HFFc6 (cell line): ENCODE results near the gene MOAP1. TPM values are rescaled to one million over a fixed set of nuclear protein-coding genes. Genes with fewer than 3 reads are reported as not detected.
A peak's percentile ranks its signal among the peaks of the same experiment; 100 is the strongest.
"Not testable (repeated sequence)": the region's sequence is repeated elsewhere in the genome, so short reads cannot be mapped to it uniquely, and the experiment has no call there.

Experiments used
- DNase-seq: peaks from one replicate; pipeline ENCODE4 v3.0.0-alpha.2; 2018
- H3K27ac Mint-ChIP-seq: 2 replicates; pipeline ENCODE4 v1.8.0; 2020; ENCODE audit warnings: mild to moderate bottlenecking, mixed read lengths
- H3K27me3 Mint-ChIP-seq: 2 replicates; pipeline ENCODE4 v1.8.0; 2021; ENCODE audit warnings: mild to moderate bottlenecking, moderate library complexity, mixed read lengths; ENCODE audit not compliant: insufficient read depth
- H3K36me3 Mint-ChIP-seq: 2 replicates; pipeline ENCODE4 v1.8.0; 2021; ENCODE audit warnings: low read depth, mixed read lengths
- H3K4me1 Mint-ChIP-seq: 2 replicates; pipeline ENCODE4 v1.8.0; 2020; ENCODE audit warnings: low read depth, mixed read lengths
- H3K4me3 Mint-ChIP-seq: 2 replicates; pipeline ENCODE4 v1.8.0; 2020; ENCODE audit warnings: mild to moderate bottlenecking, moderate library complexity, mixed read lengths
- H3K9me3 Mint-ChIP-seq: 2 replicates; pipeline ENCODE4 v1.8.0; 2020; ENCODE audit warnings: mild to moderate bottlenecking, mixed read lengths
- total RNA-seq, 6 experiments: library from RNA; stranded (reverse); fragmentation: NEBNext Ultra II Directional; extraction: Animal tissue kit (Norgen Biotek cat#: 25700); gene quantifications; 2 replicates in 1 of 6; 3 replicates in 5 of 6; pipeline ENCODE4 v1.2.3, GENCODE V29; 2021
- TF ChIP-seq, protein P1 (sequence below): fragments of 200-600 bp; sonication (generic); IDR thresholded peaks from 2 replicates; pipeline ENCODE4 v1.5.0; 2021; ENCODE audit warnings: antibody characterized with exemption, mild to moderate bottlenecking

The MOAP1 gene
- total RNA-seq, 6 experiments from 2014 or later = 12.2 to 20.4 (median 14.2) TPM

DNA sequence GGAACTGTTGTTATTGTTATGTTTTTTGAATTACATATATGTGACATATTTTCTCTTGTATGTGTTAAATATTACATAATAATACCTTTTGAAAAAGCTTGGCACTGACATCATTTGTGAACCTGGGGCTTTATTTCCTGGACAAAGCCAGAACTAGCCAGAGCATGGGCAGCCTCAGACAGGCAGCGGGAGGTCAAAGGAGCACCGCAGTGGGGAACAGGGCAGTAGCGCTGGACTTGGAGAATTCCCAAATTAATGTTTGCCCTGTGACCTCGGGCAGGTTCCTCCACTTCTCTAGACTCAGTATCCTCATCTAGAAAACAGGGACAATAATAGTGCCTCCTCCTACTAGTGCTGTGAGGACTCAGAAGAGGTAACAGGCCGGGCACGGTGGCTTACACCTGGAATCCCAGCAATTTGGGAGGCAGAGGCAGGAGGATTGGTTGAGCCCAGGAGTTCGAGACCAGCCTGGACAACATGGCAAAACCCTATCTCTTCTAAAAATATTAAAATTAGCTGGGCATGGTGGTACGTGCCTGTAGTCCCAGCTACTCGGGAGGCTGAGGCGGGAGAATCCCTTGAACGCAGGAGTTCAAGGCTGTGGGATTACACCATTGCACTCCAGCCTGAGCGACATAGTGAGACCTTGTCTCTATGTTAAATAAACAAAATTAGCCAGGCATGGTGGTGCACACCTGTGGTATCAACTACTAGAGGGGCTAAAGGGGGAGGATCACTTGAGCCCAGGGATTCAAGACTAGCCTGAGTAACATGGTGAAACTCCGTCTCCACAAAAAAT is 41.6 kb downstream of the MOAP1 start:
- Mint-ChIP-seq H3K27ac (no peak overlapping the region), H3K9me3 (no peaks in the 10 kb centered on the region), H3K27me3 (peaks cover 5% of the 10 kb centered on the region; the same call in 1 of the 2 replicates), H3K4me1 (peaks cover 6% of the 10 kb centered on the region), H3K4me3 (no peak overlapping the region), H3K36me3 (no peaks in the 10 kb centered on the region)
- no peak for DNase-seq
- TF ChIP-seq, protein P1, sequence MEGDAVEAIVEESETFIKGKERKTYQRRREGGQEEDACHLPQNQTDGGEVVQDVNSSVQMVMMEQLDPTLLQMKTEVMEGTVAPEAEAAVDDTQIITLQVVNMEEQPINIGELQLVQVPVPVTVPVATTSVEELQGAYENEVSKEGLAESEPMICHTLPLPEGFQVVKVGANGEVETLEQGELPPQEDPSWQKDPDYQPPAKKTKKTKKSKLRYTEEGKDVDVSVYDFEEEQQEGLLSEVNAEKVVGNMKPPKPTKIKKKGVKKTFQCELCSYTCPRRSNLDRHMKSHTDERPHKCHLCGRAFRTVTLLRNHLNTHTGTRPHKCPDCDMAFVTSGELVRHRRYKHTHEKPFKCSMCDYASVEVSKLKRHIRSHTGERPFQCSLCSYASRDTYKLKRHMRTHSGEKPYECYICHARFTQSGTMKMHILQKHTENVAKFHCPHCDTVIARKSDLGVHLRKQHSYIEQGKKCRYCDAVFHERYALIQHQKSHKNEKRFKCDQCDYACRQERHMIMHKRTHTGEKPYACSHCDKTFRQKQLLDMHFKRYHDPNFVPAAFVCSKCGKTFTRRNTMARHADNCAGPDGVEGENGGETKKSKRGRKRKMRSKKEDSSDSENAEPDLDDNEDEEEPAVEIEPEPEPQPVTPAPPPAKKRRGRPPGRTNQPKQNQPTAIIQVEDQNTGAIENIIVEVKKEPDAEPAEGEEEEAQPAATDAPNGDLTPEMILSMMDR = no peak

DNA sequence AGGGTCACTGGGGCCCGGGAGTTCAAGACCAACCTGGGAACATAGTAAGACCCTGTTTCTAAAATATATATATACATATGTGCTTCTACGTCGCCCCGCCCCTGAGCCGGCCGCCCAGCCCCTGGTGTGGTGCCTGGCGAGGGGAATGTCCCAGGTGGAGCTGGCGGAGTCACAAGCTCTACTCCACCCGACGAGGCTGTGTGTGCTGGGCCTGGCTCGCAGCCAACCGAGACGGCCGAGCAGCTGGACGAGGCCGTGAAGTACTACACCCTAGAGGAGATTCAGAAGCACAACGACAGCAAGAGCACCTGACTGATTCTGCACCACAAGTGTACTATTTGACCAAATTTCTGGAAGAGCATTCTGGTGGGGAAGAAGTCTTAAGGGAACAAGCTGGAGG is 46.8 kb downstream of the MOAP1 start:
- no peak overlapping the region for H3K4me3 Mint-ChIP-seq
- H3K36me3 Mint-ChIP-seq = no peaks in the 10 kb centered on the region
- TF ChIP-seq, protein P1 = no peak
- H3K4me1 Mint-ChIP-seq = peaks cover 11% of the 10 kb centered on the region
- no peaks in the 10 kb centered on the region for H3K9me3 Mint-ChIP-seq
- peaks cover 10% of the 10 kb centered on the region for H3K27me3 Mint-ChIP-seq
- DNase-seq = no peak
- no peak overlapping the region for H3K27ac Mint-ChIP-seq

DNA sequence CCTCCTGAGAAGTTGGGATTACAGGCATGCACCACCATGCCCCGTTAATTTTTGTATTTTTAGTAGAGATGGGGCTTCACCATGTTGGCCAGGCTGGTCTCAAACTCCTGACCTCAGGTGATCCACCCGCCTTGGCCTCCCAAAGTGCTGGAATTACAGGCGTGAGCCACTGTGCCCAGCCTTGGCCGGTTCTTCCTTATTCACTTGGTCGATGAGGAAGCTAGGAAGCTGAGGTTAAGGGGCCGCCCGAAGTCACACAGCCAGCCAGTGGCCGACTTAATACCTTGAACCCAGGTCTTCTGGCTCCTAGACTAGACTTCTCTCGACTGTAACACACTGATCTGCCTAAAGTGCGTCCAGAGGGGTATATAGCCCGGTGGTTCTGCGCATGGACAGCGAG is 48.2 kb downstream of the MOAP1 start:
- not testable (repeated sequence) for H3K27me3 Mint-ChIP-seq, DNase-seq, H3K9me3 Mint-ChIP-seq, H3K36me3 Mint-ChIP-seq, H3K27ac Mint-ChIP-seq, H3K4me3 Mint-ChIP-seq
- H3K4me1 Mint-ChIP-seq = peaks cover 16% of the 10 kb centered on the region

GRCh38 chr14:93136009-93136408 is 48.7 kb downstream of the MOAP1 start:
- Mint-ChIP-seq H3K9me3 (no peaks in the 10 kb centered on the region), H3K36me3 (no peaks in the 10 kb centered on the region), H3K27ac (no peak overlapping the region), H3K4me1 (peaks cover 16% of the 10 kb centered on the region), H3K4me3 (no peak overlapping the region), H3K27me3 (peaks cover 8% of the 10 kb centered on the region)
- DNase-seq = no peak
- TF ChIP-seq, protein P1 = no peak

GRCh38 chr14:93135399-93135798 is 49.3 kb downstream of the MOAP1 start:
- DNase-seq = no peak
- H3K4me3 Mint-ChIP-seq = no peak overlapping the region
- no peak overlapping the region for H3K27ac Mint-ChIP-seq
- peaks cover 8% of the 10 kb centered on the region for H3K27me3 Mint-ChIP-seq
- H3K4me1 Mint-ChIP-seq = peaks cover 16% of the 10 kb centered on the region
- H3K9me3 Mint-ChIP-seq = no peaks in the 10 kb centered on the region
- H3K36me3 Mint-ChIP-seq = no peaks in the 10 kb centered on the region
- TF ChIP-seq, protein P1 = no peak

- Mint-ChIP-seq H3K9me3 (no peaks in the 10 kb centered on the region), H3K4me1 (peaks cover 10% of the 10 kb centered on the region; the same call in 1 of the 2 replicates), H3K36me3 (no peaks in the 10 kb centered on the region), H3K4me3 (no peak overlapping the region), H3K27ac (no peak overlapping the region), H3K27me3 (peaks cover 9% of the 10 kb centered on the region)
- DNase-seq = peak; percentile 44
- TF ChIP-seq, protein P1 = no peak
Measured at GRCh38 chr14:93133464-93133863, 51.2 kb downstream of the MOAP1 start.
